ENCODE data around the gene CSMD2. TPM values are rescaled to one million over a fixed set of nuclear protein-coding genes. Genes with fewer than 3 reads are reported as not detected.

The CSMD2 gene
- total and polyA plus RNA-seq, 2 of the 4 experiments (the other 2 are of a cell fraction): under 0.01 to 0.36 TPM

DNA sequence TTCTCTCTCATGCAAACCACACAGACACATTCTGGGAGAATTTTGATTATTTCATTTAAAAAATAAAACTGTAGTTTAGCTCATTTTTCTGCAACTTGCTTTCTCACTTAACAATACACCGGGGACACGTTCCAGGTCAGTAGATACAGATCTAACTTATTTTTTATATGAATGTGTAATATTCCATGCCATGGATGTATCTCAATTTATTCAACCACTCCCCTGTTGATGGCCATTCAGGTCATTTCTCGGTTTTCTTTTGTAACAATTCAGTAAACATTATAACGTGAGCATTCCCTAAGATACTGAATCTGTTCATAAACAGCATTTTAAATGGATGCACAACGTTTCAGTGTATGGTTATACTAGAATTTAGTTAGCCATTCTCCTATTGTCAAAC, 64.7 kb downstream of the CSMD2 start:
- no peaks in the 10 kb centered on the region for H3K79me1 ChIP-seq (ENCODE audit: low read depth in 1 of 2, low read length in 2 of 2)
- no peak overlapping the region for H2BK5ac ChIP-seq (ENCODE audit: low read depth, low read length, poor library complexity, severe bottlenecking)
- BruUV-seq (replicated peaks): no TSS peak
- no peak overlapping the region for H3K56ac ChIP-seq (ENCODE audit: extremely low read depth, insufficient read depth, low read length)
- H3K36me3 ChIP-seq (ENCODE audit: control insufficient read depth, insufficient read depth, low read length): no peaks in the 10 kb centered on the region
- no peak overlapping the region for H3K23ac ChIP-seq (ENCODE audit: low read depth, low read length)
- dilution Hi-C loops (cut with HindIII; ENCODE audit: low sequenced_read_pairs, unreplicated experiment): no loop called here
- H4K91ac ChIP-seq (ENCODE audit: insufficient read depth, low read depth, low read length): no peak overlapping the region
- no peaks in the 10 kb centered on the region for H3K27me3 ChIP-seq (ENCODE audit: control insufficient read depth, insufficient read depth, low read length)
- intact Hi-C loops (cut with micrococcal nuclease): no loop called here
- in situ Hi-C loops (cut with MboI; ENCODE audit: low sequenced_read_pairs): no loop called here
- ATAC-seq (ENCODE audit: low read depth) (no peak), DNase-seq (no peak)
- CTCF ChIA-PET: no interaction called here
- no peak overlapping the region for H3K4me3 ChIP-seq (ENCODE audit: insufficient read depth, low read depth, low read length)
- H2AK9ac ChIP-seq (replicated peaks; ENCODE audit: low read depth, low read length, poor library complexity): no peak overlapping the region
- no CpG with 5 or more reads among the region's 5 CpGs for whole genome bisulfite sequencing, 2 experiments (ENCODE audit: extremely low coverage in 2 of 2, insufficient read length in 1 of 2)
- no peaks in the 10 kb centered on the region for H3K9me1 ChIP-seq (ENCODE audit: insufficient read depth, low read length)
- POLR2A ChIA-PET (ENCODE audit: unreplicated experiment): no interaction called here
- no peak overlapping the region for H2BK20ac ChIP-seq (ENCODE audit: low read depth, low read length)
- H3K4ac ChIP-seq (ENCODE audit: low read depth, low read length): no peak overlapping the region
- no peaks in the 10 kb centered on the region for H3K4me1 ChIP-seq (ENCODE audit: control insufficient read depth, insufficient read depth, low read length)
- H2AFZ ChIP-seq (replicated peaks; ENCODE audit: low read length, poor library complexity): no peak overlapping the region
- no peak overlapping the region for H3K9ac ChIP-seq (ENCODE audit: low read depth, low read length)
- H2BK120ac ChIP-seq (ENCODE audit: low read depth, low read length): no peak overlapping the region
- no peak overlapping the region for H2BK15ac ChIP-seq (ENCODE audit: low read depth, low read length)
- no peak overlapping the region for H2AK5ac ChIP-seq (ENCODE audit: low read depth, low read length)
- H3K9me3 ChIP-seq (ENCODE audit: control insufficient read depth, insufficient read depth, low read length): peaks cover 9% of the 10 kb centered on the region; the same call in 1 of the 2 replicates
- H4K20me1 ChIP-seq (ENCODE audit: insufficient read depth, low read length): no peaks in the 10 kb centered on the region
- H4K5ac ChIP-seq (ENCODE audit: low read depth, low read length): no peak overlapping the region
- TF ChIP-seq, protein P1, sequence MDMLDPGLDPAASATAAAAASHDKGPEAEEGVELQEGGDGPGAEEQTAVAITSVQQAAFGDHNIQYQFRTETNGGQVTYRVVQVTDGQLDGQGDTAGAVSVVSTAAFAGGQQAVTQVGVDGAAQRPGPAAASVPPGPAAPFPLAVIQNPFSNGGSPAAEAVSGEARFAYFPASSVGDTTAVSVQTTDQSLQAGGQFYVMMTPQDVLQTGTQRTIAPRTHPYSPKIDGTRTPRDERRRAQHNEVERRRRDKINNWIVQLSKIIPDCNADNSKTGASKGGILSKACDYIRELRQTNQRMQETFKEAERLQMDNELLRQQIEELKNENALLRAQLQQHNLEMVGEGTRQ (IDR thresholded peaks at IDR 0.05; ENCODE audit: low read depth, low read length): no peak
- TF ChIP-seq CHD1 (IDR thresholded peaks at IDR 0.05; ENCODE audit: low read depth, low read length): no peak
- TF ChIP-seq, protein P2, sequence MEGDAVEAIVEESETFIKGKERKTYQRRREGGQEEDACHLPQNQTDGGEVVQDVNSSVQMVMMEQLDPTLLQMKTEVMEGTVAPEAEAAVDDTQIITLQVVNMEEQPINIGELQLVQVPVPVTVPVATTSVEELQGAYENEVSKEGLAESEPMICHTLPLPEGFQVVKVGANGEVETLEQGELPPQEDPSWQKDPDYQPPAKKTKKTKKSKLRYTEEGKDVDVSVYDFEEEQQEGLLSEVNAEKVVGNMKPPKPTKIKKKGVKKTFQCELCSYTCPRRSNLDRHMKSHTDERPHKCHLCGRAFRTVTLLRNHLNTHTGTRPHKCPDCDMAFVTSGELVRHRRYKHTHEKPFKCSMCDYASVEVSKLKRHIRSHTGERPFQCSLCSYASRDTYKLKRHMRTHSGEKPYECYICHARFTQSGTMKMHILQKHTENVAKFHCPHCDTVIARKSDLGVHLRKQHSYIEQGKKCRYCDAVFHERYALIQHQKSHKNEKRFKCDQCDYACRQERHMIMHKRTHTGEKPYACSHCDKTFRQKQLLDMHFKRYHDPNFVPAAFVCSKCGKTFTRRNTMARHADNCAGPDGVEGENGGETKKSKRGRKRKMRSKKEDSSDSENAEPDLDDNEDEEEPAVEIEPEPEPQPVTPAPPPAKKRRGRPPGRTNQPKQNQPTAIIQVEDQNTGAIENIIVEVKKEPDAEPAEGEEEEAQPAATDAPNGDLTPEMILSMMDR (conservative IDR thresholded peaks at IDR 0.05; ENCODE audit: low read depth, low read length): no peak
- TF ChIP-seq CEBPB (IDR thresholded peaks at IDR 0.05; ENCODE audit: low read depth, low read length): no peak
- TF ChIP-seq RAD21 (IDR thresholded peaks at IDR 0.05; ENCODE audit: low read length): no peak
- TF ChIP-seq RFX5 (IDR thresholded peaks at IDR 0.05; ENCODE audit: low read depth, low read length): no peak
- TF ChIP-seq NFE2L2 (IDR thresholded peaks at IDR 0.05; ENCODE audit: low read depth, low read length): no peak
- no peak for TF ChIP-seq MXI1 (IDR thresholded peaks at IDR 0.05; ENCODE audit: borderline replicate concordance, low read depth, low read length)
- no peak for TF ChIP-seq FOS (IDR thresholded peaks at IDR 0.05; ENCODE audit: low read depth, low read length)
- TF ChIP-seq BHLHE40 (IDR thresholded peaks at IDR 0.05; ENCODE audit: low read depth, low read length): no peak
- no peak for TF ChIP-seq RCOR1 (IDR thresholded peaks at IDR 0.05; ENCODE audit: insufficient replicate concordance, low read length)
- no peak for TF ChIP-seq MAFK (IDR thresholded peaks at IDR 0.05; ENCODE audit: low read depth, low read length)
- TF ChIP-seq, protein P3, sequence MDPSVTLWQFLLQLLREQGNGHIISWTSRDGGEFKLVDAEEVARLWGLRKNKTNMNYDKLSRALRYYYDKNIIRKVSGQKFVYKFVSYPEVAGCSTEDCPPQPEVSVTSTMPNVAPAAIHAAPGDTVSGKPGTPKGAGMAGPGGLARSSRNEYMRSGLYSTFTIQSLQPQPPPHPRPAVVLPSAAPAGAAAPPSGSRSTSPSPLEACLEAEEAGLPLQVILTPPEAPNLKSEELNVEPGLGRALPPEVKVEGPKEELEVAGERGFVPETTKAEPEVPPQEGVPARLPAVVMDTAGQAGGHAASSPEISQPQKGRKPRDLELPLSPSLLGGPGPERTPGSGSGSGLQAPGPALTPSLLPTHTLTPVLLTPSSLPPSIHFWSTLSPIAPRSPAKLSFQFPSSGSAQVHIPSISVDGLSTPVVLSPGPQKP (IDR thresholded peaks at IDR 0.05; ENCODE audit: borderline replicate concordance, low read depth, low read length): no peak
- no peak for TF ChIP-seq SMC3 (IDR thresholded peaks at IDR 0.05; ENCODE audit: low read depth, low read length)
- no peak for TF ChIP-seq POLR2A (IDR thresholded peaks at IDR 0.05; ENCODE audit: low read depth, low read length)
- TF ChIP-seq MAZ (IDR thresholded peaks at IDR 0.05; ENCODE audit: borderline replicate concordance, low read depth, low read length): no peak
- no peak overlapping the region for H3K27ac ChIP-seq (ENCODE audit: insufficient read depth, low read length)
- H3K4me2 ChIP-seq (ENCODE audit: low read depth, low read length): no peak overlapping the region
- H4K8ac ChIP-seq (ENCODE audit: low read depth in 2 of 2, low read length in 2 of 2): no peak overlapping the region
- H3K14ac ChIP-seq (replicated peaks; ENCODE audit: low read depth, low read length): no peak overlapping the region
- H3K18ac ChIP-seq (ENCODE audit: low read depth, low read length): no peak overlapping the region
